Stimulated activated CD4-positive, alpha-beta T cell treated with anti-CD3 and anti-CD28 coated beads, Interleukin-12 subunit alpha, Interleukin-12 subunit beta, amount 100 ng/mL, for 24 hours (primary cell): ENCODE data around the gene DUOX1.

Source experiments
- DNase-seq, 2 experiments: peaks; one replicate each; pipeline ENCODE4 v3.0.0-alpha.2; 2020; ENCODE audit warnings: low read depth in 2 of 2

DUOX1 gene

GRCh38 chr15:45143056-45143455, 13.3 kb downstream of the DUOX1 start:
- no peak for DNase-seq

DNA sequence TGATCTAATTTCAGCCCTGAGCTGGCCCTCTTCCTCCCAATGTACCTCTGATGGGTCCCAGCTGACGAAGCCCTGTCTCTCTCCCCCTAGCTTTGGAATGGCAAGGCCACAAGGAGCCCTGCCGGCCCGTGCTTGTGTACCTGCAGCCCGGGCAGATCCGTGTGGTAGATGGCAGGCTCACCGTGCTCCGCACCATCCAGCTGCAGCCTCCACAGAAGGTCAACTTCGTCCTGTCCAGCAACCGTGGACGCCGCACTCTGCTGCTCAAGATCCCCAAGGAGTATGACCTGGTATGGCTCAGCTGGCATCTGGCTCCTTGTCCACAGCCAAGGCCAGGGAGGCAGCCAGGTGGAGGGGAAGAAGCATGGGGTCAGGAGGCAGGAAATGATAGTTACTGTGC, 14.2 kb downstream of the DUOX1 start:
- DNase-seq, result no peak

DNA sequence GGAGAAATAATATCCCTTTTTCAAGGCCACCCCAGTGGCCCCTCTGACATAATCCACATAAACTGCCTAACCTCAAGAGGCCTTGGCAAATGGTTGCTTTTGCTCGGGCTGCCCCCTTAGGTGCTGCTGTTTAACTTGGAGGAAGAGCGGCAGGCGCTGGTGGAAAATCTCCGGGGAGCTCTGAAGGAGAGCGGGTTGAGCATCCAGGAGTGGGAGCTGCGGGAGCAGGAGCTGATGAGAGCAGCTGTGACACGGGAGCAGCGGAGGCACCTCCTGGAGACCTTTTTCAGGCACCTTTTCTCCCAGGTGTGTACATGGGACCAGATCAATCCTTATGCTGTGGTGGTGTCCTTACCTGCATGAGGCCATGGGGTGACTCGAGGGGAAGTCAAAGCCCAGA, 15.0 kb downstream of the DUOX1 start:
- no peak for DNase-seq

DNA sequence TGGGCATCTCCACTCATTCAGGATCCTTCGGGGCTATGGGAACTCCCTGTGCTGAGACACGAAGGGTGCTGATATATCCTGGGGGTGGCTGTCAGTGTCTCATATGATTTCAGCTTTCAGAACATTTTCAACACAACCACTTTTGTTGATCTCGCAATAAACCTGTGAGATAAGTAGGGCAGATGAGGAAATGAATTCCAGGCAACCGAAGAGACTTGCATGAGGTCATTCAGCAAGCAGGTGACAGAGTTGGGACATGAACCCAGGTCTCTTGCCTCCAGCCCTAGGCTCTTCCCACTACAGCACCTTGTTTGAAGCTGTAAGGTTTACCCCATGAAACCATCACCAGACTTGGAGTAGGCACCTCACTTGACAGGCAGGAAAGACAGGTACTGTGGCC, 16.6 kb downstream of the DUOX1 start:
- no peak for DNase-seq

- no peak for DNase-seq
Measured at GRCh38 chr15:45147606-45148005, 17.8 kb downstream of the DUOX1 start.

- DNase-seq, result no peak
Measured at GRCh38 chr15:45148076-45149059, 18.6 kb downstream of the DUOX1 start.

GRCh38 chr15:45149060-45149459, 19.3 kb downstream of the DUOX1 start:
- no peak for DNase-seq

GRCh38 chr15:45150481-45150880, 20.7 kb downstream of the DUOX1 start:
- no peak for DNase-seq

DNA sequence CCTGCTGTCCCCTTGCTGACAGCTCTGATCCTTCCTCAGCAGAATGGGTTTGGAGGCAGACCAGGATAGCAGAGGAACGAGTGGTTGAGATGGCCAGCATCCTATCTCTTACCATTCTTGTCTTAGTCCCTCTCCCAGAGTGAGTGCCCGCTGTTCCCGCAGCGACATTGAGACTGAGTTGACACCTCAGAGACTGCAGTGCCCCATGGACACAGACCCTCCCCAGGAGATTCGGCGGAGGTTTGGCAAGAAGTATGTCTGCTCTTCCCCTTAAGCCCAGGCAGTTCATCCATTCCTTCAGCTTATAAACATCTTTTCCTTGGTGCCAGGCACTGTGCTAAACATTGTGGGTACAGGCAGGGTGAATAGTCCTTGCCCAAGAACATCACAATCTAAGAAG, 21.2 kb downstream of the DUOX1 start:
- DNase-seq, result no peak

- DNase-seq, result no peak
Measured at GRCh38 chr15:45151998-45152828, 22.4 kb downstream of the DUOX1 start.

DNA sequence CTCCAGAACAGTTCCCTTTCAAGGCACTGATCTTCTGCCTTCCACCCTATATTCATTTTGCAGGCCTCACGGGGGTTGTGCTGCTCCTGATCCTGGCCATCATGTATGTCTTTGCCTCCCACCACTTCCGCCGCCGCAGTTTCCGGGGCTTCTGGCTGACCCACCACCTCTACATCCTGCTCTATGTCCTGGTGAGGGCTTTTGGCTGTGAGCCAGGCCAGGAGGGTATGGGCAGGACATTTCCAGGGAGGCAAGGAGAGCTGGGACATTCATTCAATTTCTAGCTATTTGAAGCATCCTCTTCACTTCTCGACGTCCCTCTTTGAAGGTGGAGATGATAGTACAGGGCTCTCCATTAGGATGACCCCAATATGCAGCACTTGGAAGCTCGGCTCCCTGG, 25.9 kb downstream of the DUOX1 start:
- no peak for DNase-seq

- no peak for DNase-seq
Measured at GRCh38 chr15:45156744-45157455, 27.1 kb downstream of the DUOX1 start.

DNA sequence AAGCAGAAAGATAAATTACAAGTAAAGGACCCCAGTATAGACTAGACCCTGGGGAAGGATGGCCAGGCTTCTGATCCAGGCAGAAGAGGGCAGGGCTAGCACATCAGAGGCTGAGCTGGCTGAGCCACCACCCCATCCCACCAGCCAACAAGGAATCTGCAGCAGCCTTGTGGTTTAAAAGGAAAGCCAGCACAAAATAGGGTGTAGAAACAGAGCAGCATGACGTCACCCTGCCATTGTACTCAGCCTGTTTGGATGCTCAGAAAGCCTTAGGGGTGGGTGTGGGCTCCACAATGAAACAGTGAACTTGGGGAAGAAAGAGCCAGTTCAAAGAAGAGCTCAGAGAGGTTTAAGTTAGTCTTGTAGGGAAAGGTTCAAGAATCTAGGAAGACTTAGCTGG, 28.2 kb downstream of the DUOX1 start:
- DNase-seq, result no peak

GRCh38 chr15:45161666-45162065, 31.9 kb downstream of the DUOX1 start:
- DNase-seq, result no peak

GRCh38 chr15:45162771-45163507, 33.1 kb downstream of the DUOX1 start:
- DNase-seq, result peak; percentile 33 to 49

- DNase-seq, result no peak
Measured at GRCh38 chr15:45163508-45163856, 33.7 kb downstream of the DUOX1 start.

GRCh38 chr15:45164914-45165313, 35.1 kb downstream of the DUOX1 start:
- DNase-seq, result no peak

GRCh38 chr15:45165536-45165935, 35.7 kb downstream of the DUOX1 start:
- no peak for DNase-seq

- DNase-seq, result peak; percentile 70 to 85
Measured at GRCh38 chr15:45166834-45167630, 37.2 kb downstream of the DUOX1 start.

DNA sequence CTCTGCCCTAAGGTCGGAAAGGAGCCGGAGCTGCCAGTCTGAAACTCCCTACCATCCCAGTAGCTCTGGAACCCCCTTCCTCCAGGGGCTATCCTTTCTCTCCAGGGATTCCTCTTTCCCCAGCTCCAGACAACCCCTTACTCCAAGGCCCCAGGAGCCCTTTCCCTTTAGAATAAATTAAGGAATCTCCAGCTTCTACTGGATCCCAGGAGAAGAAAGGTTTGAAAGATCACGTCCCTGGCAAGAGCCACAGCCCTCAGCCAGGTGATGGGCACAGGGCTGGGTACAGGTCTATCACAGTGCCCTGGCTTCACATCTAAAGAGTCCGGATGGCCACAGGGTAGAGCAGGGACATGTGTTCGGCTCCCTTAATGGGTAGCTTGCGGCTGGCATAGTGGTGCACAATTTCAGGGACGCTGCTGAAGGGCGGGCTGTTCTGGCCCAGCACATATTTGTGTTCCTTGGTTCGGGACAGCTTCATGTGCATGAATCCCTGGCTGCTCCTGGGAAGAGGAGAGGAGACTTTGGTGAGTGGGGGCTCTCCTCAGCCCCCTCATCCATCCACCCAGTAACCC, 37.9 kb downstream of the DUOX1 start:
- DNase-seq, result no peak
